Neural cell (in vitro differentiated cells): ENCODE results near the gene RNF144B. TPM values are rescaled to one million over a fixed set of nuclear protein-coding genes. Genes with fewer than 3 reads are reported as not detected.

Source experiments
- H2AFZ ChIP-seq: fragments of 200-600, 300-800 bp; sonication (generic), shearing (Covaris generic); 2 replicates; pipeline ENCODE4 v1.6.0; 2014; ENCODE audit warnings: low read depth, mild to moderate bottlenecking, antibody characterized with exemption, low read length, moderate library complexity
- H3F3A ChIP-seq: fragments of 200-600 bp; shearing (Covaris generic); 2 replicates; pipeline ENCODE4 v1.6.1; 2016; ENCODE audit warnings: mild to moderate bottlenecking, moderate library complexity, mixed read lengths, antibody characterized with exemption, low read length; ENCODE audit not compliant: insufficient read depth, poor library complexity, severe bottlenecking
- H3K27ac ChIP-seq: fragments of 200-600, 300-800 bp; sonication (generic), shearing (Covaris generic); 2 replicates; pipeline ENCODE4 v1.5.1; 2014; ENCODE audit warnings: mild to moderate bottlenecking, low read length, moderate library complexity
- H3K27me3 ChIP-seq: fragments of 300-800, 200-600 bp; sonication (generic), shearing (Covaris generic); 2 replicates; pipeline ENCODE4 v1.6.0; 2014; ENCODE audit warnings: mild to moderate bottlenecking, low read depth, low read length, moderate library complexity; ENCODE audit not compliant: insufficient read depth
- H3K36me3 ChIP-seq: fragments of 300-800, 200-600 bp; sonication (generic), shearing (Covaris generic); 2 replicates; pipeline ENCODE4 v1.5.1; 2014; ENCODE audit warnings: mild to moderate bottlenecking, antibody characterized with exemption, low read length, moderate library complexity; ENCODE audit not compliant: insufficient read depth
- H3K4me2 ChIP-seq: fragments of 300-800, 200-600 bp; sonication (generic), shearing (Covaris generic); 2 replicates; pipeline ENCODE4 v1.6.0; 2014; ENCODE audit warnings: mild to moderate bottlenecking, low read length
- H3K4me3 ChIP-seq: fragments of 300-800, 200-600 bp; sonication (generic), shearing (Covaris generic); 2 replicates; pipeline ENCODE4 v1.5.1; 2014; ENCODE audit warnings: mild to moderate bottlenecking, low read length, moderate library complexity
- H3K79me2 ChIP-seq: fragments of 200-600 bp; shearing (Covaris generic); replicated peaks from 2 replicates; pipeline ENCODE4 v1.6.0; 2014; ENCODE audit warnings: mild to moderate bottlenecking, low read length, moderate library complexity; ENCODE audit not compliant: insufficient read depth
- H3K9ac ChIP-seq: fragments of 300-800, 200-600 bp; sonication (generic), shearing (Covaris generic); 2 replicates; pipeline ENCODE4 v1.6.1; 2016; ENCODE audit warnings: mild to moderate bottlenecking, low read length, mixed read lengths
- H3K9me2 ChIP-seq: fragments of 200-600 bp; shearing (Covaris generic); 2 replicates; pipeline ENCODE4 v1.6.1; 2016; ENCODE audit warnings: mild to moderate bottlenecking, low read length, mixed read lengths; ENCODE audit not compliant: insufficient read depth
- H3K9me3 ChIP-seq: fragments of 200-600, 300-800 bp; sonication (generic), shearing (Covaris generic); 2 replicates; pipeline ENCODE4 v1.6.1; 2016; ENCODE audit warnings: mild to moderate bottlenecking, mixed run types, low read length, moderate library complexity, mixed read lengths
- H4K20me1 ChIP-seq: fragments of 200-600 bp; shearing (Covaris generic); 2 replicates; pipeline ENCODE4 v1.6.1; 2016; ENCODE audit warnings: mild to moderate bottlenecking, mixed run types; ENCODE audit not compliant: insufficient read depth
- EP300 ChIP-seq: fragments of 450-650 bp; conservative IDR thresholded peaks from 2 replicates; pipeline ENCODE4 v1.6.1; 2014; ENCODE audit warnings: antibody characterized with exemption, mild to moderate bottlenecking, moderate library complexity; ENCODE audit not compliant: poor library complexity, severe bottlenecking
- EZH2 ChIP-seq: fragments of 200-600, 300-800 bp; shearing (Covaris generic), sonication (generic); IDR thresholded peaks from 2 replicates; pipeline ENCODE4 v1.6.1; 2014; ENCODE audit warnings: antibody characterized with exemption, low read length, borderline replicate concordance, mild to moderate bottlenecking; ENCODE audit not compliant: insufficient read depth, poor library complexity, severe bottlenecking
- MXI1 ChIP-seq: fragments of 450-650 bp; conservative IDR thresholded peaks from 2 replicates; pipeline ENCODE4 v1.6.1; 2014; ENCODE audit warnings: antibody characterized with exemption, mild to moderate bottlenecking; ENCODE audit not compliant: poor library complexity, severe bottlenecking
- POLR2AphosphoS5 ChIP-seq: IDR thresholded peaks from 2 replicates; pipeline ENCODE4 v1.6.1; 2012
- RAD21 ChIP-seq: fragments of 450-650 bp; conservative IDR thresholded peaks from 2 replicates; pipeline ENCODE4 v1.6.1; 2014; ENCODE audit warnings: antibody characterized with exemption, mild to moderate bottlenecking, moderate library complexity
- SMC3 ChIP-seq: fragments of 450-650 bp; conservative IDR thresholded peaks from 2 replicates; pipeline ENCODE4 v1.6.1; 2014; ENCODE audit warnings: antibody characterized with exemption, mild to moderate bottlenecking, moderate library complexity; ENCODE audit not compliant: poor library complexity
- TAF1 ChIP-seq: IDR thresholded peaks from 2 replicates; pipeline ENCODE4 v1.6.1; 2012; ENCODE audit warnings: low read depth
- polyA plus RNA-seq: library from polyadenylated mRNA; depleted of rRNA; stranded (reverse); fragments of >200 nt; gene quantifications from 2 replicates; pipeline ENCODE4 v1.2.3, GENCODE V29; 2014
- TF ChIP-seq, protein P1 (sequence below): fragments of 450-650 bp; IDR thresholded peaks from 2 replicates; pipeline ENCODE4 v1.5.1; 2014; ENCODE audit warnings: antibody characterized with exemption, mild to moderate bottlenecking, moderate library complexity; ENCODE audit not compliant: poor library complexity, severe bottlenecking
- TF ChIP-seq, protein P2 (sequence below): IDR thresholded peaks from 2 replicates; pipeline ENCODE4 v1.6.1; 2012; ENCODE audit warnings: borderline replicate concordance

Gene RNF144B
- polyA plus RNA-seq, 1 donor from 2014 or later, result 0.15 TPM

GRCh38 chr6:18393698-18394097, 6.5 kb downstream of the RNF144B start:
- H3K4me2 ChIP-seq, result no peak overlapping the region
- H3K9me2 ChIP-seq, result no peaks in the 10 kb centered on the region
- no peaks in the 10 kb centered on the region for H3K9me3 ChIP-seq

DNA sequence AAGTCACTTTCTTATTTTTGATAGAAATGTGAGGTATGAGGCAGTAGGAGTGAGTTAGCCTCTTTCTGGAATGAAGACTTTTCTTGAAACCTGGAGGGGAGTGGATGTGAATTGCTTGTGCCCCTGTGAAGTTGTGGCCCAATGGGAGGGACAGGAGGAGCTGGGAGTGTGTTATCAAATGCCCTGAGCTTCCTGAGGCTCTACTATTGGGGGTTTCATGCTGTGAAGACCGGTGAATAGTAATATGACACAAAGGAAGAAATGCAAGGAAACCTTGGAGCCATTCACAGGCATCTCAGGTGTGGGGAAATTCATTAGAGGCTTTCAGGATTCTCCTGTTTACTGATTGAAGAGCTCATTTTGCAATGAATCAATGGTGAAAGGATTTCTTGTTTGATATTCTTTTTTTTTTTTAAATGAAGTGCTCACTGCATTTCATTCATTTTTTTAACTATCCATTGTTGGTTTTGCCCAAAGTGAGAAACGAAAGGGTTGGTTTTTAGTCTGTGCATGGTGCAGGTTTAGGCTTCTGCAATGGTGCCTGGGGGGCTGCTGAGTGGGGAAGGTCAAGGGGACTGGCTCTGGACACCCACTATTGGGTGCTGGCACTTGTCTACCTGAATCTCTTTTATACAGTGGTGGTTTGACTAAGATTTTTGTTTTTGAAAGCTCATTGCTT, 8.2 kb downstream of the RNF144B start:
- H3K27me3 ChIP-seq, result no peaks in the 10 kb centered on the region
- no peak overlapping the region for H3K9ac ChIP-seq
- H3K4me2 ChIP-seq, result no peak overlapping the region
- H3K79me2 ChIP-seq, result no peaks in the 10 kb centered on the region
- no peak overlapping the region for H3K27ac ChIP-seq
- H3K9me2 ChIP-seq, result no peaks in the 10 kb centered on the region
- H3K4me3 ChIP-seq, result no peak overlapping the region
- no peaks in the 10 kb centered on the region for H3K9me3 ChIP-seq
- no peaks in the 10 kb centered on the region for H4K20me1 ChIP-seq
- no peak overlapping the region for H2AFZ ChIP-seq
- H3K36me3 ChIP-seq, result no peaks in the 10 kb centered on the region
- TF ChIP-seq, protein P1, sequence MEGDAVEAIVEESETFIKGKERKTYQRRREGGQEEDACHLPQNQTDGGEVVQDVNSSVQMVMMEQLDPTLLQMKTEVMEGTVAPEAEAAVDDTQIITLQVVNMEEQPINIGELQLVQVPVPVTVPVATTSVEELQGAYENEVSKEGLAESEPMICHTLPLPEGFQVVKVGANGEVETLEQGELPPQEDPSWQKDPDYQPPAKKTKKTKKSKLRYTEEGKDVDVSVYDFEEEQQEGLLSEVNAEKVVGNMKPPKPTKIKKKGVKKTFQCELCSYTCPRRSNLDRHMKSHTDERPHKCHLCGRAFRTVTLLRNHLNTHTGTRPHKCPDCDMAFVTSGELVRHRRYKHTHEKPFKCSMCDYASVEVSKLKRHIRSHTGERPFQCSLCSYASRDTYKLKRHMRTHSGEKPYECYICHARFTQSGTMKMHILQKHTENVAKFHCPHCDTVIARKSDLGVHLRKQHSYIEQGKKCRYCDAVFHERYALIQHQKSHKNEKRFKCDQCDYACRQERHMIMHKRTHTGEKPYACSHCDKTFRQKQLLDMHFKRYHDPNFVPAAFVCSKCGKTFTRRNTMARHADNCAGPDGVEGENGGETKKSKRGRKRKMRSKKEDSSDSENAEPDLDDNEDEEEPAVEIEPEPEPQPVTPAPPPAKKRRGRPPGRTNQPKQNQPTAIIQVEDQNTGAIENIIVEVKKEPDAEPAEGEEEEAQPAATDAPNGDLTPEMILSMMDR, result no peak
- TF ChIP-seq MXI1 (no peak), SMC3 (no peak), RAD21 (no peak), EZH2 (no peak), EP300 (no peak), POLR2AphosphoS5 (no peak), TAF1 (no peak)
- TF ChIP-seq, protein P2, sequence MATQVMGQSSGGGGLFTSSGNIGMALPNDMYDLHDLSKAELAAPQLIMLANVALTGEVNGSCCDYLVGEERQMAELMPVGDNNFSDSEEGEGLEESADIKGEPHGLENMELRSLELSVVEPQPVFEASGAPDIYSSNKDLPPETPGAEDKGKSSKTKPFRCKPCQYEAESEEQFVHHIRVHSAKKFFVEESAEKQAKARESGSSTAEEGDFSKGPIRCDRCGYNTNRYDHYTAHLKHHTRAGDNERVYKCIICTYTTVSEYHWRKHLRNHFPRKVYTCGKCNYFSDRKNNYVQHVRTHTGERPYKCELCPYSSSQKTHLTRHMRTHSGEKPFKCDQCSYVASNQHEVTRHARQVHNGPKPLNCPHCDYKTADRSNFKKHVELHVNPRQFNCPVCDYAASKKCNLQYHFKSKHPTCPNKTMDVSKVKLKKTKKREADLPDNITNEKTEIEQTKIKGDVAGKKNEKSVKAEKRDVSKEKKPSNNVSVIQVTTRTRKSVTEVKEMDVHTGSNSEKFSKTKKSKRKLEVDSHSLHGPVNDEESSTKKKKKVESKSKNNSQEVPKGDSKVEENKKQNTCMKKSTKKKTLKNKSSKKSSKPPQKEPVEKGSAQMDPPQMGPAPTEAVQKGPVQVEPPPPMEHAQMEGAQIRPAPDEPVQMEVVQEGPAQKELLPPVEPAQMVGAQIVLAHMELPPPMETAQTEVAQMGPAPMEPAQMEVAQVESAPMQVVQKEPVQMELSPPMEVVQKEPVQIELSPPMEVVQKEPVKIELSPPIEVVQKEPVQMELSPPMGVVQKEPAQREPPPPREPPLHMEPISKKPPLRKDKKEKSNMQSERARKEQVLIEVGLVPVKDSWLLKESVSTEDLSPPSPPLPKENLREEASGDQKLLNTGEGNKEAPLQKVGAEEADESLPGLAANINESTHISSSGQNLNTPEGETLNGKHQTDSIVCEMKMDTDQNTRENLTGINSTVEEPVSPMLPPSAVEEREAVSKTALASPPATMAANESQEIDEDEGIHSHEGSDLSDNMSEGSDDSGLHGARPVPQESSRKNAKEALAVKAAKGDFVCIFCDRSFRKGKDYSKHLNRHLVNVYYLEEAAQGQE, result no peak
- no peaks in the 10 kb centered on the region for H3F3A ChIP-seq

More at GRCh38 chr6:18393698-18394097, 6.5 kb downstream of the RNF144B start:
- Histone ChIP-seq H2AFZ (no peak overlapping the region), H3K9ac (no peak overlapping the region), H4K20me1 (no peaks in the 10 kb centered on the region), H3K4me3 (no peak overlapping the region), H3K36me3 (no peaks in the 10 kb centered on the region), H3K79me2 (no peaks in the 10 kb centered on the region), H3F3A (no peaks in the 10 kb centered on the region), H3K27me3 (peaks cover 15% of the 10 kb centered on the region), H3K27ac (no peak overlapping the region)
- TF ChIP-seq MXI1 (no peak), POLR2AphosphoS5 (no peak), TAF1 (no peak), EZH2 (no peak), SMC3 (no peak), RAD21 (no peak), EP300 (no peak)
- TF ChIP-seq, protein P1, result no peak
- TF ChIP-seq, protein P2, result no peak
